Testis (tissue), 5 donors: ENCODE results near the gene EDA. TPM values are rescaled to one million over a fixed set of nuclear protein-coding genes. Genes with fewer than 3 reads are reported as not detected.

Experiments used
- DNase-seq: peaks from one replicate; pipeline ENCODE4 v3.0.0-alpha.2; 2019
- H3K27ac ChIP-seq, 2 donors: fragments of 200-600 bp; sonication (generic); one replicate each; pipeline ENCODE4 v1.5.1; 2019
- H3K27me3 ChIP-seq: fragments of 200-600 bp; sonication (generic); one replicate; pipeline ENCODE4 v1.5.1; 2019
- H3K36me3 ChIP-seq: fragments of 200-600 bp; sonication (generic); one replicate; pipeline ENCODE4 v1.5.1; 2017; ENCODE audit warnings: low read depth; ENCODE audit errors: missing control alignments
- H3K4me1 ChIP-seq: fragments of 200-600 bp; sonication (generic); one replicate; pipeline ENCODE4 v1.5.1; 2019
- H3K4me3 ChIP-seq, 2 donors: fragments of 200-600 bp; sonication (generic); one replicate each; pipeline ENCODE4 v1.5.1; 2017 to 2019
- H3K9me3 ChIP-seq: fragments of 200-600 bp; sonication (generic); one replicate; pipeline ENCODE4 v1.5.1; 2017
- CTCF ChIP-seq, 3 experiments: fragments of 450-650 bp in 2 of 3; fragments of 200-600 bp in 1 of 3; sonication (generic) in 1 of 3; IDR thresholded peaks; one replicate each; pipeline ENCODE4 v1.5.1; 2016 to 2019; ENCODE audit warnings: antibody characterized with exemption in 3 of 3, mild to moderate bottlenecking in 2 of 3, moderate library complexity in 1 of 3
- POLR2A ChIP-seq: fragments of 450-650 bp; IDR thresholded peaks from one replicate; pipeline ENCODE4 v1.6.1; 2017; ENCODE audit warnings: antibody characterized with exemption, mild to moderate bottlenecking, moderate library complexity
- WGBS, 2 donors: methylation state at CpG; one replicate each; pipeline ENCODE4 v1.1.5; 2018; 5-methylcytosine and 5-hydroxymethylcytosine counted together
- intact Hi-C: fragments of 100-400 bp; cut with DNase I; formaldehyde crosslinking; loops from one replicate; pipeline ENCODE4 v1.15.1; 2023; ENCODE audit warnings: low total_unique reads
- long read RNA-seq, 2 donors: transcript quantifications; one replicate each; lab custom pipeline, GENCODE V29; 2026
- polyA plus RNA-seq: library from polyadenylated mRNA; stranded (reverse); fragments of 350-450 nt; fragmentation: Illumina TruSeq; extraction: RNeasy Lipid Tissue Mini Kit (QIAGEN cat#74804); gene quantifications from one replicate; pipeline ENCODE4 v1.2.3, GENCODE V29; 2014; ENCODE audit warnings: low read depth, low replicate concordance; ENCODE audit not compliant: insufficient read depth
- total RNA-seq, 2 donors: library from RNA; depleted of rRNA; stranded (reverse); fragments of >200 nt; gene quantifications; one replicate each; pipeline ENCODE4 v1.2.3, GENCODE V29; 2016

The EDA gene
- total RNA-seq = 1 to 10 TPM; 4.3 to 4.6 TPM
- 3.0 TPM for polyA plus RNA-seq
- long read RNA-seq, donor 1, full-length matches to known transcripts = 3 of 3 reads
- long read RNA-seq, donor 1, partial matches to known transcripts = 0 of 3 reads
- long read RNA-seq, donor 1, other reads (novel, unspliced or antisense) = 0 of 3 reads
- long read RNA-seq, donor 2, partial matches to known transcripts = 0 of 2 reads
- long read RNA-seq, donor 2, other reads (novel, unspliced or antisense) = 0 of 2 reads

DNA sequence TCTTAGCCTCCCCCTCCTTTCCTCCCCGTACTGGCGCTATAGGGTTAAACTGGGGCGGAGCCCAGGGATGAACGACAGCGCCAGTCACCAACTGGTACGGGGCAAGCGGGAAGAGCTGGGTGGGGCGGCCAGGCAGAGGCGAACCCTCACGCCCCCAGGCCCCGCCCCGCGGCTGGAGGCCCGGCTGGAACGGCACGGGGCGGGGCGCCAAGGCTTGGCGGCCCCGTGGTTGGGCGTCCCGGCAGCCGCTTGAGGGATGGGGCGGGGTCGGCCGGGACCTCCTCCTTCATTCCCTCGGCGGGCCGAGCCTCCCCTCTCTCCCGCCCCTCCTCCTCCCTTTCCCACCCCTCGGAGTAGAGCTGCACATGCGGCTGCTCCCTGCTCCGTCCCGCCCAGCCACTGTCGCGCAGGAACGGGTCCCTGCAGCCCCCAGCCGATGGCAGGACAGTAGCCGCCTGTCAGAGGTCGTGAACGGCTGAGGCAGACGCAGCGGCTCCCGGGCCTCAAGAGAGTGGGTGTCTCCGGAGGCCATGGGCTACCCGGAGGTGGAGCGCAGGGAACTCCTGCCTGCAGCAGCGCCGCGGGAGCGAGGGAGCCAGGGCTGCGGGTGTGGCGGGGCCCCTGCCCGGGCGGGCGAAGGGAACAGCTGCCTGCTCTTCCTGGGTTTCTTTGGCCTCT is at the start of gene EDA:
Gene EDA, plus strand, starts transcription at position 335 of the 678 bp plus-strand sequence.
- no peaks in the 10 kb centered on the region for H3K36me3 ChIP-seq
- H3K4me3 ChIP-seq = peak within 1 kb of the TSS; percentile 51 to 59
- H3K27me3 ChIP-seq = no peaks in the 10 kb centered on the region
- intact Hi-C loops = no loop called here
- TF ChIP-seq POLR2A = no peak
- DNase-seq = peak; percentile 82
- no peaks in the 10 kb centered on the region for H3K9me3 ChIP-seq
- 1% methylated on average over 13 to 35 of the region's 56 CpGs for whole genome bisulfite sequencing, 2 donors
- no peaks in the 10 kb centered on the region for H3K4me1 ChIP-seq
- no peak within 1 kb of the TSS for H3K27ac ChIP-seq

- WGBS, 2 donors = 81 to 87% methylated on average over 2 to 3 of the region's 3 CpGs
- DNase-seq = no peak
- Histone ChIP-seq H3K4me1 (no peaks in the 10 kb centered on the region), H3K27me3 (no peaks in the 10 kb centered on the region), H3K27ac (no peak overlapping the region), H3K4me3 (no peak overlapping the region), H3K9me3 (no peaks in the 10 kb centered on the region), H3K36me3 (no peaks in the 10 kb centered on the region)
- no peak for TF ChIP-seq POLR2A
- TF ChIP-seq CTCF (IDR thresholded peaks at IDR 0.05) = no peak
- intact Hi-C loops = no loop called here
These were observed 47.1 kb upstream of the EDA start for GRCh38 chrX:69568828-69569227.

GRCh38 chrX:69597399-69597798 is 18.5 kb upstream of the EDA start:
- intact Hi-C loops = no loop called here
- no peak for DNase-seq
- Histone ChIP-seq H3K4me3 (no peak overlapping the region), H3K9me3 (no peaks in the 10 kb centered on the region), H3K4me1 (no peaks in the 10 kb centered on the region), H3K36me3 (no peaks in the 10 kb centered on the region), H3K27ac (no peak overlapping the region), H3K27me3 (no peaks in the 10 kb centered on the region)
- TF ChIP-seq CTCF (IDR thresholded peaks at IDR 0.05) (no peak), POLR2A (no peak)
- 85 to 96% methylated on average over 1 of the region's 1 CpG for WGBS, 2 donors

DNA sequence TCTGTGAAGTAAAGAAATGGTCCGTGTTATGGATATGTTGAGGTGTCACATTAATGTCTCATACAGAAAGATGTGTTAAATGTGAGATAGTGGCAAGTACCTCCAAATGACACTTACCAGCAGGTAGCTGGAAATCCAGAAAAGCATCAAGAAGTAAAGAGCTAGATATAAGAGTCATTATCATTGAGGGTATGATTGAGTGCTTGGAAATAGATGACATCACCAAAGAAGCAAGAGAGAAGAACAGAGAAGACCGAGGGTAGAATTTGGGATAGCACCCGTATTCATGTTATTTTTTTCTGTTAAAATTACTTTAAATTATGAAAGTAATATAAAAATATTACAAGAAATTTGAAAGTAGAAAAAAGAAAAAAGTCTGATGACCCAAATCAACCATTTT is 15.7 kb upstream of the EDA start:
- H3K4me3 ChIP-seq = no peak overlapping the region
- H3K9me3 ChIP-seq = no peaks in the 10 kb centered on the region
- 89 to 92% methylated on average over 3 of the region's 3 CpGs for WGBS, 2 donors
- H3K27ac ChIP-seq = no peak overlapping the region
- intact Hi-C loops = no loop called here
- TF ChIP-seq POLR2A (no peak), CTCF (IDR thresholded peaks at IDR 0.05) (no peak)
- no peak for DNase-seq
- no peaks in the 10 kb centered on the region for H3K36me3 ChIP-seq
- no peaks in the 10 kb centered on the region for H3K27me3 ChIP-seq
- no peaks in the 10 kb centered on the region for H3K4me1 ChIP-seq

DNA sequence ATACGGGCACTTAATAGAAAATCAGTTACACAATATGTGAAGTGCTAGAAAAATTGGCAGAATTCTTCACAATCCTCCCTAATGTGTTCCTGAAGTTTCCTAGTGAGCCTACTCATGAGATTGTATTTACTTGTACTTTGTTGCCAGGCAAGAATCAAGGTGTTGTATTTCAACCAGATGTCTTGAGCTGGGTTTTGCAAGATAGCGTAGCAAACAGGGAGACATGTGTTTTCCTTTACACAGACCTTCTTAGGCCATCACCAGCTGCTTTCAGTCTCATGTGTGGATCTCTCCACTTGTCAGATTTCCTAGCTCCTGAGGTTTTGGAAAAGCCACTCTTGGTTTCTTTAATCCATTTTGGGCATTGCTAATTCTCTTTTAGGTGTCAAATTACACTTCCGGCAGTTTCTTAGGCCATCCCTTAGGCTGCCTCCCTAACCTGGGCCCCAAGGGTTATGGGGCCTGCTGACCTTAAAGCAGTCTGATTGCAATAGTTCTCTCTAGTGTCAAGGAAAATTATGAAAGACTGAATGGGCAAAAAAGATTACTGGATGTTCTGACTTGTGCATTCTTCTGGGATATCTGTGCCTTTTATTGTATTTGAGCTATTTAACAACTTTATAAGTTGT is 12.2 kb upstream of the EDA start:
- intact Hi-C loops = no loop called here
- no peaks in the 10 kb centered on the region for H3K9me3 ChIP-seq
- no peak overlapping the region for H3K27ac ChIP-seq
- TF ChIP-seq POLR2A (no peak), CTCF (IDR thresholded peaks at IDR 0.05) (no peak)
- no peaks in the 10 kb centered on the region for H3K27me3 ChIP-seq
- H3K36me3 ChIP-seq = no peaks in the 10 kb centered on the region
- no peak for DNase-seq
- WGBS, 2 donors = 48 to 66% methylated on average over 3 of the region's 3 CpGs
- no peaks in the 10 kb centered on the region for H3K4me1 ChIP-seq
- no peak overlapping the region for H3K4me3 ChIP-seq
